ENCODE results near the gene ORAI3. TPM values are rescaled to one million over a fixed set of nuclear protein-coding genes. Genes with fewer than 3 reads are reported as not detected.

Gene ORAI3
- total RNA-seq, 4 donors from 2014 or later, result 15.5 to 42.6 (median 33.9) TPM

DNA sequence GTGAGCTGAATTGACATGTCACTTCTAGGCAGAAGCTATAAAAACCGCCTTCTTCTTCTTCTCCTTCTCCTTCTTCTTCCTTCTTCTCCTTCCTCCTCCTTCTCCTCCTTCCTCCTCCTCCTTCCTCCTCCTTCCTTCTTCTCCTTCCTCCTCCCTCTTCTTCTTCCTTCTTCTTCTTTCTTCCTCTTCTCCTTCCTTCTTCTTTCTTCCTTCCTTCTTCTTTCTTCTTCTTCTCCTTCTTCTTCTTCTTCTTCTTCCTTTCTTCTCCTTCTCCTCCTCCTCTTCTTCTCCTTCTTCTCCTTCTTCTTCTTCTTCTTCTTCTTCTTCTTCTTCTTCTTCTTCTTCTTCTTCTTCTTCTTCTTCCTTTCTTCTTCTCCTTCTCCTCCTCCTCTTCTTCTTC lies 30.3 kb upstream of the ORAI3 start:
- TF ChIP-seq, protein P1, sequence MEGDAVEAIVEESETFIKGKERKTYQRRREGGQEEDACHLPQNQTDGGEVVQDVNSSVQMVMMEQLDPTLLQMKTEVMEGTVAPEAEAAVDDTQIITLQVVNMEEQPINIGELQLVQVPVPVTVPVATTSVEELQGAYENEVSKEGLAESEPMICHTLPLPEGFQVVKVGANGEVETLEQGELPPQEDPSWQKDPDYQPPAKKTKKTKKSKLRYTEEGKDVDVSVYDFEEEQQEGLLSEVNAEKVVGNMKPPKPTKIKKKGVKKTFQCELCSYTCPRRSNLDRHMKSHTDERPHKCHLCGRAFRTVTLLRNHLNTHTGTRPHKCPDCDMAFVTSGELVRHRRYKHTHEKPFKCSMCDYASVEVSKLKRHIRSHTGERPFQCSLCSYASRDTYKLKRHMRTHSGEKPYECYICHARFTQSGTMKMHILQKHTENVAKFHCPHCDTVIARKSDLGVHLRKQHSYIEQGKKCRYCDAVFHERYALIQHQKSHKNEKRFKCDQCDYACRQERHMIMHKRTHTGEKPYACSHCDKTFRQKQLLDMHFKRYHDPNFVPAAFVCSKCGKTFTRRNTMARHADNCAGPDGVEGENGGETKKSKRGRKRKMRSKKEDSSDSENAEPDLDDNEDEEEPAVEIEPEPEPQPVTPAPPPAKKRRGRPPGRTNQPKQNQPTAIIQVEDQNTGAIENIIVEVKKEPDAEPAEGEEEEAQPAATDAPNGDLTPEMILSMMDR (IDR thresholded peaks at IDR 0.05), result no peak
- no peak for DNase-seq (ENCODE audit: low spot score)
- no peak for ATAC-seq (ENCODE audit: low FRiP score)

DNA sequence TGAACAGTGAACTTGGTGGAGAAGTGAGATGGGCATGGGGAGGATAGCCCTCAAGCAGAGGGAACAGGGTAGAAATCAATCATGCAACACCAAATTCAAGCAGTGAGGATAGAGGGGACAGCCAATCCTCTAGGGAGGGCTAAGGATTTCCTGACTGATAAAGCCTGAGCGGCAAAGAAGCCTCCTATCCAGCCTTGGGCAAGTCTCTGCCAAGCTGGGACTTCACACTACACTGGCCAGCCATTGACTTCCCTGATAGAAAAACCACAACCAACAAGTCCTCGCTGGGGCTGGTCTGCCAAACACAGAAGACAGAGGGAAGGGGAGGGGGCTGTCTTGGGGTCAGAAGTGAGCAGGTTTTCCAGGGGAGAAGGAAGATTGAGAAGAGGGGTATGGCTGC lies 28.0 kb upstream of the ORAI3 start:
- TF ChIP-seq, protein P1 (IDR thresholded peaks at IDR 0.05), result no peak
- ATAC-seq (ENCODE audit: low FRiP score), result no peak
- DNase-seq (ENCODE audit: low spot score), result no peak

DNA sequence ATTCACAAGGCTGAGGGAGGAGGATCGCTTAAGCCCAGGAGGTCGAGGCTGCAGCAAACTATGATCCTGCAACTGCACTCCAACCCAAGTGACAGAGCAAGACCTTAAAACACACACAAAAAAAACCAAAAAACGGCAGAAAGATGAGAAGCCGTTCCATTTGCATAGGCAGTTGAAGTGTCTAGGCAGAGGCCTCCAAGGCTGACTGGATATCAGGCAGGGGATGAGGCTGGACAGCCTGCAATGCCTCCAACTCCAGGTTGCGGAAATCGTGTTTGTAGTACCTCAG lies 27.5 kb upstream of the ORAI3 start:
- TF ChIP-seq, protein P1 (IDR thresholded peaks at IDR 0.05), result no peak
- DNase-seq (ENCODE audit: low spot score) (no peak), ATAC-seq (ENCODE audit: low FRiP score) (no peak)

DNA sequence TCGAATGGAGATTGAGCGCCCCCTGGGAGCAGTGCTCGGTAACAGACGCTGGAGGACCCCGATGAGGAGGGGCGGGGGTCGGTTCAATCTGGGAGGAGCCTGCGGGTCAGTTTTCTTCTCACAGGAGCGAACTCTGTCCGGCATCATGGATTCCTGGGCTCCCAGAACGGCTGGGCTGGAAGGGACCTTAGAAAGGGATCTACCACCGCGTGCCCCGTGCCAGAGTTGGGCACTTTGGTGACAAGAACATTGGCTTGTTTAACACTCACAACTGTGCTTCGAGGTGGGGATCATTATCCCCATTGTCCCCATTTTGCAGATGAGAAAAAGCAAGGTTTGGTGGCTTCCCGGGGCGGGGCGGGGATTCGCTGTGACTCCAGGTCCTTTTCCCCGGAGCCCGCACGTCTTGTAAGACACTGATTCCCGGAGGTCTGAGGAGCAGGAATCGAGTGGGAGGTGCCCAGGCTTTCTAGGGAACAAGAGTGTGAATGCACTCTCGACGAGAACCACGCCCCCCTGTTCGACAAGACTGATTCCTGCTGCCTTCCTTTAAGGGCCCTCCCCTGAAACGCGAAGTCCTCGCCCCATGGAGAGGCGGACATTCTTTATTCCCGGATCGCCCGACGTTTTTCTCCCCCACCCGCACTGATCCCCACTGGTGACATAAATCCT lies 27.0 kb upstream of the ORAI3 start:
- ATAC-seq (ENCODE audit: low FRiP score), result peak; percentile 39
- TF ChIP-seq, protein P1 (IDR thresholded peaks at IDR 0.05), result peak in 2 of 3 donors; percentile 3 to 64
- peak; percentile 87 for DNase-seq (ENCODE audit: low spot score)

DNA sequence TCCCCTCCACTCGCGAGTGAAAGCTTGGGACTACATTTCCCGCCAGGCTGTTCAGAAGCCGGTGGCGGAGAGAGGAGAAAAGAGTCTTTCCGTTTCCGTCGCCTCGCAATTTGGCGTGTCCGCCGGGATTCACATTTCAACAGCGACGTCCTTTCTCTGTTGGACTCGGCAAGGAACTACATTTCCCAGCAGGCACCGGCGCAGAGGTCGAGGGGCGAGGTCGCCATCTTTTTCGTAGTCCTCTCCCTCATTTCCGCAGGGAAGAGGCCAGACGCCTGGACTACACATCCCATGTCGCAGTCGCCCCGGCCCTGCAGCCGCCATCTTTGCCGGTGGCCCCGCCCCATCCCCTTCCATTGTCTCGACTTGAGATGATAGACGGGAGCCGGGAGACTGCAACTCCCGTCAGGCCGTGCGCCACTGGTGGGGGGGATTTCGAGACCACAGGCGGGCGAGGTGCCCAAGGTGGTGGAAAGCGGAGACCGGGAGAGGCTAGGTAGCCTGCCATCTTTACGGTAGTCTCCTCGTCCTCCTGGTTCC lies 26.4 kb upstream of the ORAI3 start:
- peak; percentile 96 for DNase-seq (ENCODE audit: low spot score)
- peak; percentile 89 for ATAC-seq (ENCODE audit: low FRiP score)
- TF ChIP-seq, protein P1 (IDR thresholded peaks at IDR 0.05), result no peak

DNA sequence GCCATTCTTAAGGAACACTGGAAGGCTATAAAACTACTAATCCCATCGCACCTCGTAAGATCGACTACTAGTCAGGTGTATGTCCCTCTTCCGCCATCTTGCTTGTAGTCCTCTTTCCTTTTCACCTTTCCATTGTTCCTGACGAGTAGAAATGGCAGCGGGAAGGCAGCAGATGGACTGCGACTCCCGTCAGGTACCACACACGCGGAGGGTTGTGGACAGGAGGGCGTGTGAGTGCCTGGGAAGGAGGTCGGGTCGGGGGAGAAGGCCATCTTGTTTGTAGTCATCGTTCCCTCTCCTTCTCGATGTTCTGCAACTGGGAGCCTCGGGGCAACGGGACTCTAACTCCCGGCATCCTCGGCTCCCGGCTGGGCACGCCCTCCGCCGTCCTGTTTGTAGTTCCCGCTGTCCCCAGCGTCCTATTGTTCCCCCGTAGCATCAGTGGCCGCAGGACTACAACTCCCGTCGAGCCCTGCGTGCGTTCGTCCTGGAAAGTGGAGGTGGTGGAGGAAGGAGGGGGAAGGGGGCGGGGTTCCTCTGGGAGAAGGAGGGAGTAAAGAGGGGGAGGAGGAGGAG lies 25.8 kb upstream of the ORAI3 start:
- ATAC-seq (ENCODE audit: low FRiP score) (peak; percentile 83), DNase-seq (ENCODE audit: low spot score) (peak; percentile 91)
- TF ChIP-seq, protein P1 (IDR thresholded peaks at IDR 0.05), result no peak

DNA sequence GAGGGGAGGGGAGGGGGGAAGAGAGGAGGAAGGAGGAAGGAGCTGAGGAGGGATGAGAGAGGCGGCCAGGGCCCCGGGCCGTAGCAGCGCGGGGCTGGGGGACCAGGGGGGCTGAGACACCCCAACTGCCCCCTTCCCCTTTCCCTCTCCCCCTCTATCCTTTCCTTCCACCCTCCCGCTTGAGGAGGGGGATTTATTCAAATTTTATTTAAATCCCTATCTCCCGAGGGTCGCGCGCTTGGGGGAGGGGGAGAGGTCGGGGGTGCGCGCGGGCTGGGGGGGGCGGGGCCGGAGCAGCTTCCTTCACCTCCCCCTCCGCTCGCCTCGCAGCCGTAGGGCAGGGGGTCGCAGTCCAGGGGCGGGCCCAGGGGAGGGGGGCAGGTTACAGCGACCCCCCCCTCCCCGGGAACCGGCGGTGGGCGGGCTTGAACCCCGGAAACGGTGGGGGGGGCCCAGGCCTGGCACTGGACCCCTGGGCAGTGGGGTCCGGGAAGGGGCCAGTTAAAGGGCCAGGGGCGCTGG lies 25.3 kb upstream of the ORAI3 start, which contains the start of gene FBXL19:
TSS of gene FBXL19 (plus strand) at position 19 of the 522 bp plus-strand sequence. CDS start 2,183 bp downstream, outside the sequence.
- TF ChIP-seq, protein P1 (IDR thresholded peaks at IDR 0.05), result no peak
- no peak for DNase-seq (ENCODE audit: low spot score)
- no peak for ATAC-seq (ENCODE audit: low FRiP score)
